ENCODE data around the gene LRRIQ3.

The LRRIQ3 gene

DNA sequence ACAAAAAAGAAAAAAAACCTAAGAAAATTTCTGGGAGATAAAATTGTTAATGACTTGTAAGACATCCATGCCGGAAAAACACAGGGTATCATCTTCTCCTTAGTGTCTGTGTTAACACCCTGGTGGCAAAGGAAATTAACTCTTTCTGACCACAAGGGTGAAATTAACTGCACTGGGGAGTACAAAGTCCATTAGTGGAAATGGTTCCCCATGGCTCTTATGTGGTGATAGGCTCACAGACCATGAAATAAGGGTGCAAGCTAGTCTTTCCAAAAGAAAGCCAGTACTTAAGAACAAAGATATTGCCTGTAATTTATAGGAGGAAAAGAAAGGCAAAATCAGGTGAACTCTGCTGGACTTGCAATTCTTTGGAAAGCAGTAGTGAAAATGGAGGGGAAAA lies 185.4 kb downstream of the LRRIQ3 start:
- ATAC-seq, result no peak
- TF ChIP-seq ZC3H10 (CRISPR knock-in tag; IDR thresholded peaks at IDR 0.05) (no peak), ZFP30 (CRISPR knock-in tag; IDR thresholded peaks at IDR 0.05) (no peak), RARB (CRISPR knock-in tag; IDR thresholded peaks at IDR 0.05) (no peak), ISL1 (CRISPR knock-in tag; IDR thresholded peaks at IDR 0.05) (no peak), OSR1 (CRISPR knock-in tag; IDR thresholded peaks at IDR 0.05) (no peak), ARNTL (CRISPR knock-in tag; IDR thresholded peaks at IDR 0.05; ENCODE audit: borderline replicate concordance, low read depth) (no peak), ZNF8 (CRISPR knock-in tag; IDR thresholded peaks at IDR 0.05) (no peak), CSDC2 (CRISPR knock-in tag; IDR thresholded peaks at IDR 0.05) (no peak), TOX (CRISPR knock-in tag; IDR thresholded peaks at IDR 0.05; ENCODE audit: borderline replicate concordance) (no peak), ESRRG (CRISPR knock-in tag; IDR thresholded peaks at IDR 0.05) (no peak), ZNF565 (CRISPR knock-in tag; conservative IDR thresholded peaks at IDR 0.05; ENCODE audit: low read depth) (no peak)
- TF ChIP-seq, protein P1, sequence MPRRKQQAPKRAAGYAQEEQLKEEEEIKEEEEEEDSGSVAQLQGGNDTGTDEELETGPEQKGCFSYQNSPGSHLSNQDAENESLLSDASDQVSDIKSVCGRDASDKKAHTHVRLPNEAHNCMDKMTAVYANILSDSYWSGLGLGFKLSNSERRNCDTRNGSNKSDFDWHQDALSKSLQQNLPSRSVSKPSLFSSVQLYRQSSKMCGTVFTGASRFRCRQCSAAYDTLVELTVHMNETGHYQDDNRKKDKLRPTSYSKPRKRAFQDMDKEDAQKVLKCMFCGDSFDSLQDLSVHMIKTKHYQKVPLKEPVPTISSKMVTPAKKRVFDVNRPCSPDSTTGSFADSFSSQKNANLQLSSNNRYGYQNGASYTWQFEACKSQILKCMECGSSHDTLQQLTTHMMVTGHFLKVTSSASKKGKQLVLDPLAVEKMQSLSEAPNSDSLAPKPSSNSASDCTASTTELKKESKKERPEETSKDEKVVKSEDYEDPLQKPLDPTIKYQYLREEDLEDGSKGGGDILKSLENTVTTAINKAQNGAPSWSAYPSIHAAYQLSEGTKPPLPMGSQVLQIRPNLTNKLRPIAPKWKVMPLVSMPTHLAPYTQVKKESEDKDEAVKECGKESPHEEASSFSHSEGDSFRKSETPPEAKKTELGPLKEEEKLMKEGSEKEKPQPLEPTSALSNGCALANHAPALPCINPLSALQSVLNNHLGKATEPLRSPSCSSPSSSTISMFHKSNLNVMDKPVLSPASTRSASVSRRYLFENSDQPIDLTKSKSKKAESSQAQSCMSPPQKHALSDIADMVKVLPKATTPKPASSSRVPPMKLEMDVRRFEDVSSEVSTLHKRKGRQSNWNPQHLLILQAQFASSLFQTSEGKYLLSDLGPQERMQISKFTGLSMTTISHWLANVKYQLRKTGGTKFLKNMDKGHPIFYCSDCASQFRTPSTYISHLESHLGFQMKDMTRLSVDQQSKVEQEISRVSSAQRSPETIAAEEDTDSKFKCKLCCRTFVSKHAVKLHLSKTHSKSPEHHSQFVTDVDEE (CRISPR knock-in tag; IDR thresholded peaks at IDR 0.05), result no peak
- TF ChIP-seq, protein P2, sequence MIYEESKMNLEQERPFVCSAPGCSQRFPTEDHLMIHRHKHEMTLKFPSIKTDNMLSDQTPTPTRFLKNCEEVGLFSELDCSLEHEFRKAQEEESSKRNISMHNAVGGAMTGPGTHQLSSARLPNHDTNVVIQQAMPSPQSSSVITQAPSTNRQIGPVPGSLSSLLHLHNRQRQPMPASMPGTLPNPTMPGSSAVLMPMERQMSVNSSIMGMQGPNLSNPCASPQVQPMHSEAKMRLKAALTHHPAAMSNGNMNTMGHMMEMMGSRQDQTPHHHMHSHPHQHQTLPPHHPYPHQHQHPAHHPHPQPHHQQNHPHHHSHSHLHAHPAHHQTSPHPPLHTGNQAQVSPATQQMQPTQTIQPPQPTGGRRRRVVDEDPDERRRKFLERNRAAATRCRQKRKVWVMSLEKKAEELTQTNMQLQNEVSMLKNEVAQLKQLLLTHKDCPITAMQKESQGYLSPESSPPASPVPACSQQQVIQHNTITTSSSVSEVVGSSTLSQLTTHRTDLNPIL (CRISPR knock-in tag; IDR thresholded peaks at IDR 0.05; ENCODE audit: low read depth), result no peak

DNA sequence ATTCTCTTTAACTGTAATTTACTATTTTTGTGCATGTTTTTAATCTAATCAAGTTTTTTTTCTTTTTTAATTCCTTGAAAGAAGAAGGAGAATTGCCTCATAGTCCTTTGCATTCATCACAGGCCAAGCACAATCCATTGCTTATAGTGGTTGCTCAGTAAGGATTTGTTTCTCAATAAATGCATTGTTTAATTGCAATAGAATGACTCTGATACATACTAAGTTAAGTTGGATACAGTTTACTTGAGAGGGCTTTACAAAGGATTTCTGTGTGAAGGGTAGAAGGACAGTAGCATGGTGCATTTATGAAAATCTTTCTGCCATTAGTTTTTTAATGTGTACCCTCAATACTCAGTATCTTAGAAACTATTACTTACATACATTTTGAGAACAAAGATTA lies 186.2 kb downstream of the LRRIQ3 start:
- TF ChIP-seq ZC3H10 (CRISPR knock-in tag; IDR thresholded peaks at IDR 0.05) (no peak), GLIS3 (CRISPR knock-in tag; IDR thresholded peaks at IDR 0.05) (no peak), SNAI2 (CRISPR knock-in tag; IDR thresholded peaks at IDR 0.05) (no peak), ZNF70 (CRISPR knock-in tag; IDR thresholded peaks at IDR 0.05) (no peak), PPARA (CRISPR knock-in tag; IDR thresholded peaks at IDR 0.05; ENCODE audit: borderline replicate concordance) (no peak), RARB (CRISPR knock-in tag; IDR thresholded peaks at IDR 0.05) (no peak), ARNTL (CRISPR knock-in tag; IDR thresholded peaks at IDR 0.05; ENCODE audit: borderline replicate concordance, low read depth) (no peak)
- ATAC-seq, result no peak

DNA sequence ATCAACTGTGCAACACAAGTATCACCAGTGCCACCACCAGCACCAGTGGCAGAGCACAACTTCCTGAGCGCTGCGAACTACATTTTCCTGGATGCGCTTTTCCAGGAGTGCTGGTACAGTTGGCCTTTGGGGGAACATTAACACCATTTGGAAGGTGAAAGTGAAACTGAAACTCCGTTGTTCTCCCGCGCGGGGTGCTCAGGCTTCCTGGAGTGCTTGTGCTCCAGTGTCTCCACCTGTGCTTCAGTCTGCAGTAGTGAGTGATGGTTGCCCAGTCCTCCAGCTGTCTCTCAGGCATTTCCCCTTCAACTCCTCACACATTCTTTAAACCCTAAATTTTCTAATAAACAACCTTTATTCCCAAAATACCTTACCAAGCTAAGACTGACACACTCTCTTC lies 187.8 kb downstream of the LRRIQ3 start:
- no peak for ATAC-seq
- TF ChIP-seq, protein P3, sequence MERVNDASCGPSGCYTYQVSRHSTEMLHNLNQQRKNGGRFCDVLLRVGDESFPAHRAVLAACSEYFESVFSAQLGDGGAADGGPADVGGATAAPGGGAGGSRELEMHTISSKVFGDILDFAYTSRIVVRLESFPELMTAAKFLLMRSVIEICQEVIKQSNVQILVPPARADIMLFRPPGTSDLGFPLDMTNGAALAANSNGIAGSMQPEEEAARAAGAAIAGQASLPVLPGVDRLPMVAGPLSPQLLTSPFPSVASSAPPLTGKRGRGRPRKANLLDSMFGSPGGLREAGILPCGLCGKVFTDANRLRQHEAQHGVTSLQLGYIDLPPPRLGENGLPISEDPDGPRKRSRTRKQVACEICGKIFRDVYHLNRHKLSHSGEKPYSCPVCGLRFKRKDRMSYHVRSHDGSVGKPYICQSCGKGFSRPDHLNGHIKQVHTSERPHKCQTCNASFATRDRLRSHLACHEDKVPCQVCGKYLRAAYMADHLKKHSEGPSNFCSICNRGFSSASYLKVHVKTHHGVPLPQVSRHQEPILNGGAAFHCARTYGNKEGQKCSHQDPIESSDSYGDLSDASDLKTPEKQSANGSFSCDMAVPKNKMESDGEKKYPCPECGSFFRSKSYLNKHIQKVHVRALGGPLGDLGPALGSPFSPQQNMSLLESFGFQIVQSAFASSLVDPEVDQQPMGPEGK (CRISPR knock-in tag; IDR thresholded peaks at IDR 0.05; ENCODE audit: borderline replicate concordance), result no peak
- no peak for TF ChIP-seq ZFP30 (CRISPR knock-in tag; IDR thresholded peaks at IDR 0.05)
- no peak for TF ChIP-seq SNAI2 (CRISPR knock-in tag; IDR thresholded peaks at IDR 0.05)
- TF ChIP-seq GLIS3 (CRISPR knock-in tag; IDR thresholded peaks at IDR 0.05), result no peak
- TF ChIP-seq ESRRG (CRISPR knock-in tag; IDR thresholded peaks at IDR 0.05), result no peak
- no peak for TF ChIP-seq ZNF8 (CRISPR knock-in tag; IDR thresholded peaks at IDR 0.05)
- TF ChIP-seq PPARA (CRISPR knock-in tag; IDR thresholded peaks at IDR 0.05; ENCODE audit: borderline replicate concordance), result no peak
- TF ChIP-seq, protein P4, sequence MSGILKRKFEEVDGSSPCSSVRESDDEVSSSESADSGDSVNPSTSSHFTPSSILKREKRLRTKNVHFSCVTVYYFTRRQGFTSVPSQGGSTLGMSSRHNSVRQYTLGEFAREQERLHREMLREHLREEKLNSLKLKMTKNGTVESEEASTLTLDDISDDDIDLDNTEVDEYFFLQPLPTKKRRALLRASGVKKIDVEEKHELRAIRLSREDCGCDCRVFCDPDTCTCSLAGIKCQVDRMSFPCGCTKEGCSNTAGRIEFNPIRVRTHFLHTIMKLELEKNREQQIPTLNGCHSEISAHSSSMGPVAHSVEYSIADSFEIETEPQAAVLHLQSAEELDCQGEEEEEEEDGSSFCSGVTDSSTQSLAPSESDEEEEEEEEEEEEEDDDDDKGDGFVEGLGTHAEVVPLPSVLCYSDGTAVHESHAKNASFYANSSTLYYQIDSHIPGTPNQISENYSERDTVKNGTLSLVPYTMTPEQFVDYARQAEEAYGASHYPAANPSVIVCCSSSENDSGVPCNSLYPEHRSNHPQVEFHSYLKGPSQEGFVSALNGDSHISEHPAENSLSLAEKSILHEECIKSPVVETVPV (CRISPR knock-in tag; IDR thresholded peaks at IDR 0.05), result no peak
- no peak for TF ChIP-seq ZNF565 (CRISPR knock-in tag; conservative IDR thresholded peaks at IDR 0.05; ENCODE audit: low read depth)
- no peak for TF ChIP-seq CSDC2 (CRISPR knock-in tag; IDR thresholded peaks at IDR 0.05)
- no peak for TF ChIP-seq ZC3H10 (CRISPR knock-in tag; IDR thresholded peaks at IDR 0.05)
- no peak for TF ChIP-seq TOX (CRISPR knock-in tag; IDR thresholded peaks at IDR 0.05; ENCODE audit: borderline replicate concordance)
- TF ChIP-seq OSR1 (CRISPR knock-in tag; IDR thresholded peaks at IDR 0.05), result no peak
- no peak for TF ChIP-seq ZNF70 (CRISPR knock-in tag; IDR thresholded peaks at IDR 0.05)
- TF ChIP-seq RARB (CRISPR knock-in tag; IDR thresholded peaks at IDR 0.05), result no peak
- no peak for TF ChIP-seq ISL1 (CRISPR knock-in tag; IDR thresholded peaks at IDR 0.05)
- TF ChIP-seq, protein P1 (CRISPR knock-in tag; IDR thresholded peaks at IDR 0.05), result no peak
- no peak for TF ChIP-seq BACH2 (CRISPR knock-in tag; IDR thresholded peaks at IDR 0.05; ENCODE audit: borderline replicate concordance)

Measured in SK-N-SH treated with all-trans-retinoic acid at 6 μM for 48 hours (cell line).